Putamen (tissue), 1 donor: Measurements from ENCODE around the gene RAC2.
"Not testable (repeated sequence)": the region's sequence is repeated elsewhere in the genome, so short reads cannot be mapped to it uniquely, and the experiment has no call there.

ENCODE experiments used
- DNase-seq: peaks from one replicate; pipeline ENCODE4 v3.0.0-alpha.2; 2016; ENCODE audit warnings: low spot score

The RAC2 gene

GRCh38 chr22:37233751-37234631 lies 10.1 kb downstream of the RAC2 start:
- DNase-seq: no peak

GRCh38 chr22:37233371-37233750 lies 10.7 kb downstream of the RAC2 start:
- DNase-seq: not testable (repeated sequence)

- DNase-seq: no peak
These were observed 11.7 kb downstream of the RAC2 start for GRCh38 chr22:37232140-37232998.

- no peak for DNase-seq
These were observed 12.5 kb downstream of the RAC2 start for GRCh38 chr22:37231406-37232139.

- DNase-seq: no peak
These were observed 13.2 kb downstream of the RAC2 start for GRCh38 chr22:37230673-37231405.

- no peak for DNase-seq
These were observed 14.0 kb downstream of the RAC2 start for GRCh38 chr22:37229805-37230672.

GRCh38 chr22:37229012-37229804 lies 14.9 kb downstream of the RAC2 start:
- DNase-seq: no peak

- no peak for DNase-seq
These were observed 15.7 kb downstream of the RAC2 start for GRCh38 chr22:37228106-37229011.

GRCh38 chr22:37226514-37226913 lies 17.6 kb downstream of the RAC2 start:
- DNase-seq: no peak

GRCh38 chr22:37226087-37226486 lies 18.0 kb downstream of the RAC2 start:
- DNase-seq: no peak

- DNase-seq: no peak
These were observed 18.6 kb downstream of the RAC2 start for GRCh38 chr22:37225481-37225880.

GRCh38 chr22:37224757-37225420 lies 19.2 kb downstream of the RAC2 start:
- DNase-seq: no peak

GRCh38 chr22:37223965-37224551 lies 20.0 kb downstream of the RAC2 start:
- DNase-seq: no peak

- DNase-seq: no peak
These were observed 21.6 kb downstream of the RAC2 start for GRCh38 chr22:37222440-37222971.

- no peak for DNase-seq
These were observed 22.4 kb downstream of the RAC2 start for GRCh38 chr22:37221424-37222333.

GRCh38 chr22:37220543-37220981 lies 23.5 kb downstream of the RAC2 start:
- DNase-seq: no peak
